CD14-positive monocyte (primary cell): ENCODE results near the gene FHIT. TPM values are rescaled to one million over a fixed set of nuclear protein-coding genes. Genes with fewer than 3 reads are reported as not detected.

ENCODE experiments used
- DNase-seq, 3 donors: peaks; one replicate each; pipeline ENCODE4 v3.0.0-alpha.2; 2011 to 2022
- H2AFZ ChIP-seq: 2 replicates; pipeline ENCODE4 v1.6.0; 2012; ENCODE audit warnings: mild to moderate bottlenecking, low read depth, low read length, inconsistent platforms; ENCODE audit not compliant: insufficient read depth, poor library complexity, severe bottlenecking
- H3K27ac ChIP-seq, 2 donors: 1 replicate in 1 of 2; 2 replicates in 1 of 2; pipeline ENCODE4 v1.5.1; 2012 to 2013; ENCODE audit warnings: low read length in 2 of 2, control low read depth in 1 of 2, inconsistent platforms in 1 of 2, low read depth in 1 of 2, mild to moderate bottlenecking in 1 of 2
- H3K27me3 ChIP-seq, 2 donors: one replicate each; pipeline versions ENCODE4 v1.6.0 to v1.6.1; 2011 to 2013; ENCODE audit warnings: low read length in 2 of 2; ENCODE audit not compliant: control insufficient read depth in 2 of 2, insufficient read depth in 2 of 2
- H3K36me3 ChIP-seq, 2 donors: replicated peaks in 1 of 2; 1 replicate in 1 of 2; 2 replicates in 1 of 2; pipeline versions ENCODE4 v1.5.1 to v1.6.1; 2012 to 2013; ENCODE audit warnings: low read length in 2 of 2, control low read depth in 1 of 2, inconsistent platforms in 1 of 2, mild to moderate bottlenecking in 1 of 2; ENCODE audit not compliant: insufficient read depth in 2 of 2, control insufficient read depth in 1 of 2
- H3K4me1 ChIP-seq, 2 donors: 1 replicate in 1 of 2; 2 replicates in 1 of 2; pipeline versions ENCODE4 v1.5.1 to v1.6.1; 2012 to 2013; ENCODE audit warnings: low read length in 2 of 2, control low read depth in 1 of 2, inconsistent platforms in 1 of 2, mild to moderate bottlenecking in 1 of 2, moderate library complexity in 1 of 2; ENCODE audit not compliant: insufficient read depth in 2 of 2, control insufficient read depth in 1 of 2
- H3K4me2 ChIP-seq: replicated peaks from 2 replicates; pipeline ENCODE3; 2012; ENCODE audit warnings: low read length, moderate library complexity, mild to moderate bottlenecking; ENCODE audit not compliant: poor library complexity, severe bottlenecking; ENCODE audit errors: extremely low read depth
- H3K4me3 ChIP-seq, 3 experiments: fragments of 200-600 bp in 1 of 3; sonication (generic) in 1 of 3; replicated peaks in 1 of 3; 1 replicate in 2 of 3; 2 replicates in 1 of 3; pipeline ENCODE4 v1.5.1; 2011 to 2013; ENCODE audit warnings: low read length in 3 of 3, mild to moderate bottlenecking in 3 of 3, control low read depth in 2 of 3, low read depth in 2 of 3, inconsistent platforms in 1 of 3, moderate library complexity in 1 of 3
- H3K79me2 ChIP-seq: 2 replicates; pipeline ENCODE4 v1.6.0; 2012; ENCODE audit warnings: mild to moderate bottlenecking, control low read depth, inconsistent platforms, low read length, moderate library complexity; ENCODE audit not compliant: insufficient read depth
- H3K9ac ChIP-seq: 2 replicates; pipeline ENCODE4 v1.6.0; 2017; ENCODE audit warnings: low read length, mild to moderate bottlenecking; ENCODE audit not compliant: insufficient read depth, poor library complexity, severe bottlenecking
- H3K9me3 ChIP-seq, 2 donors: replicated peaks in 1 of 2; 1 replicate in 1 of 2; 2 replicates in 1 of 2; pipeline versions ENCODE4 v1.5.1 to v1.6.1; 2012 to 2013; ENCODE audit warnings: low read length in 2 of 2, control low read depth in 1 of 2; ENCODE audit not compliant: control insufficient read depth in 1 of 2, insufficient read depth in 1 of 2
- H4K20me1 ChIP-seq: 2 replicates; pipeline ENCODE4 v1.6.0; 2012; ENCODE audit warnings: mild to moderate bottlenecking, low read length, control low read depth, moderate library complexity; ENCODE audit not compliant: insufficient read depth
- H3K27ac Mint-ChIP-seq, 7 donors: one replicate each; pipeline ENCODE4 v1.8.0; 2020; ENCODE audit warnings: mild to moderate bottlenecking in 7 of 7, mixed read lengths in 7 of 7, moderate library complexity in 6 of 7, inconsistent platforms in 2 of 7
- H3K27me3 Mint-ChIP-seq, 3 donors: one replicate each; pipeline ENCODE4 v1.8.0; 2021 to 2022; ENCODE audit warnings: low read depth in 3 of 3, mild to moderate bottlenecking in 3 of 3, mixed read lengths in 3 of 3, moderate library complexity in 3 of 3, inconsistent platforms in 1 of 3
- H3K36me3 Mint-ChIP-seq, 2 donors: one replicate each; pipeline ENCODE4 v1.8.0; 2020; ENCODE audit warnings: mixed read lengths in 2 of 2, inconsistent platforms in 1 of 2, mild to moderate bottlenecking in 1 of 2
- H3K4me1 Mint-ChIP-seq: one replicate; pipeline ENCODE4 v1.8.0; 2020; ENCODE audit warnings: mild to moderate bottlenecking, mixed read lengths
- H3K4me3 Mint-ChIP-seq, 2 donors: one replicate each; pipeline ENCODE4 v1.8.0; 2020; ENCODE audit warnings: mild to moderate bottlenecking in 2 of 2, mixed read lengths in 2 of 2, moderate library complexity in 1 of 2
- H3K9me3 Mint-ChIP-seq, 7 donors: one replicate each; pipeline ENCODE4 v1.8.0; 2020 to 2022; ENCODE audit warnings: mixed read lengths in 7 of 7, mild to moderate bottlenecking in 6 of 7, moderate library complexity in 6 of 7, inconsistent platforms in 2 of 7
- WGBS: methylation state at CpG from one replicate; pipeline ENCODE4 v1.1.5; 2013; ENCODE audit warnings: missing lambda C conversion rate; ENCODE audit not compliant: insufficient coverage; 5-methylcytosine and 5-hydroxymethylcytosine counted together
- intact Hi-C, 2 donors: fragments of 100-400 bp; cut with micrococcal nuclease; formaldehyde crosslinking; loops; one replicate each; pipeline versions ENCODE4 v1.15.0 to v1.15.1; 2023
- polyA plus RNA-seq, 3 donors: library from polyadenylated mRNA; depleted of rRNA in 1 of 3; unstranded in 2 of 3; stranded (reverse) in 1 of 3; fragments of 300-500 nt in 2 of 3; fragments of >200 nt in 1 of 3; fragmentation: Illumina TruSeq in 2 of 3; gene quantifications; 1 replicate in 2 of 3; 2 replicates in 1 of 3; pipeline ENCODE4 v1.2.3, GENCODE V29; 2012 to 2021
- TF ChIP-seq, protein P1 (sequence below): fragments of 200-600 bp; IDR thresholded peaks from one replicate; pipeline ENCODE4 v1.8.0; 2022; ENCODE audit warnings: antibody characterized with exemption, mild to moderate bottlenecking

Gene FHIT
- polyA plus RNA-seq, 3 donors: 1.7 to 3.4 (median 3.2) TPM

DNA sequence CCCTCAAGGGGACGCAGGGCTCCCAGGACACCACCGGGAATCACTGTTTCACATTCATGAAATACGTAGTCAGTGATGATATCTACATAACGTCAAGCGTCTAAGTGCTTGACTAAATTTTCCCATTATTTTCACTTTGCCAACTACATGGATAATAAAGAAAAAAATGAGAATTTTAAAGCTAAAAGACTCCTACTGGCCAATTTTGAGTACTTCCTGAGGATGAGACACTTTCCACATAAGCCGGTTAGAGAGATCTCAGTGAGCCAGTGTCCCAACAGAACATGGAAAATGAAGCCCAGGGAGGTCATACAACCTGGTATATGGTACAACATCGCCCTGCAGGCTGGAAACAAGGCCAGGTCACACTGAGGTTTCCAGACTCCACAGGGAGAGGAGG is 928.1 kb downstream of the FHIT start:
- H3K36me3 ChIP-seq: no peaks in the 10 kb centered on the region
- H3K4me2 ChIP-seq: no peak overlapping the region
- no peak overlapping the region for H3K4me3 Mint-ChIP-seq
- TF ChIP-seq, protein P1, sequence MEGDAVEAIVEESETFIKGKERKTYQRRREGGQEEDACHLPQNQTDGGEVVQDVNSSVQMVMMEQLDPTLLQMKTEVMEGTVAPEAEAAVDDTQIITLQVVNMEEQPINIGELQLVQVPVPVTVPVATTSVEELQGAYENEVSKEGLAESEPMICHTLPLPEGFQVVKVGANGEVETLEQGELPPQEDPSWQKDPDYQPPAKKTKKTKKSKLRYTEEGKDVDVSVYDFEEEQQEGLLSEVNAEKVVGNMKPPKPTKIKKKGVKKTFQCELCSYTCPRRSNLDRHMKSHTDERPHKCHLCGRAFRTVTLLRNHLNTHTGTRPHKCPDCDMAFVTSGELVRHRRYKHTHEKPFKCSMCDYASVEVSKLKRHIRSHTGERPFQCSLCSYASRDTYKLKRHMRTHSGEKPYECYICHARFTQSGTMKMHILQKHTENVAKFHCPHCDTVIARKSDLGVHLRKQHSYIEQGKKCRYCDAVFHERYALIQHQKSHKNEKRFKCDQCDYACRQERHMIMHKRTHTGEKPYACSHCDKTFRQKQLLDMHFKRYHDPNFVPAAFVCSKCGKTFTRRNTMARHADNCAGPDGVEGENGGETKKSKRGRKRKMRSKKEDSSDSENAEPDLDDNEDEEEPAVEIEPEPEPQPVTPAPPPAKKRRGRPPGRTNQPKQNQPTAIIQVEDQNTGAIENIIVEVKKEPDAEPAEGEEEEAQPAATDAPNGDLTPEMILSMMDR: no peak
- no peak overlapping the region for H3K27ac ChIP-seq
- no peak for DNase-seq
- H3K4me1 Mint-ChIP-seq: peaks cover 4% of the 10 kb centered on the region
- no peak overlapping the region for H2AFZ ChIP-seq
- H3K9me3 Mint-ChIP-seq: peaks cover 0 to 10% (median 2%) of the 10 kb centered on the region in 7 donors
- no peak overlapping the region for H3K4me3 ChIP-seq
- 93% methylated on average over 3 of the region's 7 CpGs for WGBS
- intact Hi-C loops: no loop called here
- H3K27me3 ChIP-seq: no peaks in the 10 kb centered on the region
- no peaks in the 10 kb centered on the region for H3K36me3 Mint-ChIP-seq
- H3K4me1 ChIP-seq: no peaks in the 10 kb centered on the region
- H3K9me3 ChIP-seq: no peaks in the 10 kb centered on the region
- no peak overlapping the region for H3K9ac ChIP-seq
- H3K27me3 Mint-ChIP-seq: no peaks in the 10 kb centered on the region
- H3K79me2 ChIP-seq: no peaks in the 10 kb centered on the region
- no peak overlapping the region for H3K27ac Mint-ChIP-seq
- no peaks in the 10 kb centered on the region for H4K20me1 ChIP-seq

DNA sequence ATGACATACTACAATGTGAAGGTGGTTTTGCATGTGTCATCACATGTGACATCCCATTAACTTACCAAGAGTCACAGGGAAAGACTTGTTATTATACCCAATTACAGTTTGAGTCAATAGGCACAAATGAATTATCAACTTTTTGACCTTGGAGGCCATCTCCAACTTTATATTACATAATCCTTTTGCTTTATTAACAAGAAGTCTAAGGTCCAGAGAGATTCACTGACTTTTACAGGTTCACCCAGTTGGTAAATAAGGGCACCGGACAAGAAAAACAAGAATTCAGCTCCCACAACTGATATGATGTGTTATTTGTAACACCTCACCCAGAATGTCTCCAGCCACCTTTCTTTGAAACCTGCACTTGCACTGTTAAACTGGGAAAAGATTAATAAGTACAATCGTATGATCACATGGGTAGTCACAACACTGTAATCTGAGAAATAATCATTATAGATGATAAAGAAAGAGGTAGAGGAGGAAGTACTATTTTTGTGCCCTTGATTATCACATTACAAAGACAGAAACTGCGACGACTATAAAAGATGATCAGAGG is 928.9 kb downstream of the FHIT start:
- Histone ChIP-seq H3K79me2 (no peaks in the 10 kb centered on the region), H3K9ac (no peak overlapping the region), H3K9me3 (no peaks in the 10 kb centered on the region), H2AFZ (no peak overlapping the region), H3K27me3 (no peaks in the 10 kb centered on the region), H4K20me1 (no peaks in the 10 kb centered on the region), H3K36me3 (no peaks in the 10 kb centered on the region), H3K4me1 (no peaks in the 10 kb centered on the region), H3K4me2 (no peak overlapping the region), H3K27ac (no peak overlapping the region), H3K4me3 (no peak overlapping the region)
- no peak for DNase-seq
- H3K27me3 Mint-ChIP-seq: no peaks in the 10 kb centered on the region
- no CpG with 5 or more reads among the region's 4 CpGs for WGBS
- H3K4me1 Mint-ChIP-seq: peaks cover 4% of the 10 kb centered on the region
- intact Hi-C loops: no loop called here
- H3K36me3 Mint-ChIP-seq: no peaks in the 10 kb centered on the region
- H3K9me3 Mint-ChIP-seq: peaks cover 0 to 10% (median 2%) of the 10 kb centered on the region in 7 donors
- H3K27ac Mint-ChIP-seq: no peak overlapping the region
- H3K4me3 Mint-ChIP-seq: no peak overlapping the region
- TF ChIP-seq, protein P1: no peak
